Peyer's patch (tissue), 4 donors: Measurements from ENCODE around the gene RNF152.

Experiments
- CTCF ChIP-seq, 6 experiments: fragments of 450-650 bp in 4 of 6; fragments of 200-600 bp in 2 of 6; sonication (generic) in 1 of 6; IDR thresholded peaks; one replicate each; pipeline ENCODE4 v1.5.1; 2017 to 2019; ENCODE audit warnings: antibody characterized with exemption in 6 of 6, mild to moderate bottlenecking in 3 of 6, moderate library complexity in 1 of 6
- POLR2A ChIP-seq, 2 donors: fragments of 450-650 bp; IDR thresholded peaks; one replicate each; pipeline ENCODE4 v1.5.1; 2017; ENCODE audit warnings: antibody characterized with exemption in 2 of 2, mild to moderate bottlenecking in 2 of 2, moderate library complexity in 2 of 2

GRCh38 chr18:61896118-61896517 lies 3.3 kb upstream of the RNF152 start:
- TF ChIP-seq CTCF (IDR thresholded peaks at IDR 0.05): no peak
- no peak for TF ChIP-seq POLR2A (IDR thresholded peaks at IDR 0.05)
